Neural cell (in vitro differentiated cells): ENCODE results near the gene SLC50A1. TPM values are rescaled to one million over a fixed set of nuclear protein-coding genes. Genes with fewer than 3 reads are reported as not detected.

ENCODE experiments used
- H2AFZ ChIP-seq: fragments of 200-600, 300-800 bp; sonication (generic), shearing (Covaris generic); 2 replicates; pipeline ENCODE4 v1.6.0; 2014; ENCODE audit warnings: low read depth, mild to moderate bottlenecking, antibody characterized with exemption, low read length, moderate library complexity
- H3F3A ChIP-seq: fragments of 200-600 bp; shearing (Covaris generic); 2 replicates; pipeline ENCODE4 v1.6.1; 2016; ENCODE audit warnings: mild to moderate bottlenecking, moderate library complexity, mixed read lengths, antibody characterized with exemption, low read length; ENCODE audit not compliant: insufficient read depth, poor library complexity, severe bottlenecking
- H3K27ac ChIP-seq: fragments of 200-600, 300-800 bp; sonication (generic), shearing (Covaris generic); 2 replicates; pipeline ENCODE4 v1.5.1; 2014; ENCODE audit warnings: mild to moderate bottlenecking, low read length, moderate library complexity
- H3K27me3 ChIP-seq: fragments of 300-800, 200-600 bp; sonication (generic), shearing (Covaris generic); 2 replicates; pipeline ENCODE4 v1.6.0; 2014; ENCODE audit warnings: mild to moderate bottlenecking, low read depth, low read length, moderate library complexity; ENCODE audit not compliant: insufficient read depth
- H3K36me3 ChIP-seq: fragments of 300-800, 200-600 bp; sonication (generic), shearing (Covaris generic); 2 replicates; pipeline ENCODE4 v1.5.1; 2014; ENCODE audit warnings: mild to moderate bottlenecking, antibody characterized with exemption, low read length, moderate library complexity; ENCODE audit not compliant: insufficient read depth
- H3K4me2 ChIP-seq: fragments of 300-800, 200-600 bp; sonication (generic), shearing (Covaris generic); 2 replicates; pipeline ENCODE4 v1.6.0; 2014; ENCODE audit warnings: mild to moderate bottlenecking, low read length
- H3K4me3 ChIP-seq: fragments of 300-800, 200-600 bp; sonication (generic), shearing (Covaris generic); 2 replicates; pipeline ENCODE4 v1.5.1; 2014; ENCODE audit warnings: mild to moderate bottlenecking, low read length, moderate library complexity
- H3K79me2 ChIP-seq: fragments of 200-600 bp; shearing (Covaris generic); replicated peaks from 2 replicates; pipeline ENCODE4 v1.6.0; 2014; ENCODE audit warnings: mild to moderate bottlenecking, low read length, moderate library complexity; ENCODE audit not compliant: insufficient read depth
- H3K9ac ChIP-seq: fragments of 300-800, 200-600 bp; sonication (generic), shearing (Covaris generic); 2 replicates; pipeline ENCODE4 v1.6.1; 2016; ENCODE audit warnings: mild to moderate bottlenecking, low read length, mixed read lengths
- H3K9me2 ChIP-seq: fragments of 200-600 bp; shearing (Covaris generic); 2 replicates; pipeline ENCODE4 v1.6.1; 2016; ENCODE audit warnings: mild to moderate bottlenecking, low read length, mixed read lengths; ENCODE audit not compliant: insufficient read depth
- H3K9me3 ChIP-seq: fragments of 200-600, 300-800 bp; sonication (generic), shearing (Covaris generic); 2 replicates; pipeline ENCODE4 v1.6.1; 2016; ENCODE audit warnings: mild to moderate bottlenecking, mixed run types, low read length, moderate library complexity, mixed read lengths
- H4K20me1 ChIP-seq: fragments of 200-600 bp; shearing (Covaris generic); 2 replicates; pipeline ENCODE4 v1.6.1; 2016; ENCODE audit warnings: mild to moderate bottlenecking, mixed run types; ENCODE audit not compliant: insufficient read depth
- CTCF ChIP-seq: fragments of 450-650 bp; IDR thresholded peaks from 2 replicates; pipeline ENCODE4 v1.5.1; 2014; ENCODE audit warnings: antibody characterized with exemption, mild to moderate bottlenecking, moderate library complexity; ENCODE audit not compliant: poor library complexity, severe bottlenecking
- EP300 ChIP-seq: fragments of 450-650 bp; conservative IDR thresholded peaks from 2 replicates; pipeline ENCODE4 v1.6.1; 2014; ENCODE audit warnings: antibody characterized with exemption, mild to moderate bottlenecking, moderate library complexity; ENCODE audit not compliant: poor library complexity, severe bottlenecking
- EZH2 ChIP-seq: fragments of 200-600, 300-800 bp; shearing (Covaris generic), sonication (generic); IDR thresholded peaks from 2 replicates; pipeline ENCODE4 v1.6.1; 2014; ENCODE audit warnings: antibody characterized with exemption, low read length, borderline replicate concordance, mild to moderate bottlenecking; ENCODE audit not compliant: insufficient read depth, poor library complexity, severe bottlenecking
- MXI1 ChIP-seq: fragments of 450-650 bp; conservative IDR thresholded peaks from 2 replicates; pipeline ENCODE4 v1.6.1; 2014; ENCODE audit warnings: antibody characterized with exemption, mild to moderate bottlenecking; ENCODE audit not compliant: poor library complexity, severe bottlenecking
- POLR2AphosphoS5 ChIP-seq: IDR thresholded peaks from 2 replicates; pipeline ENCODE4 v1.6.1; 2012
- RAD21 ChIP-seq: fragments of 450-650 bp; conservative IDR thresholded peaks from 2 replicates; pipeline ENCODE4 v1.6.1; 2014; ENCODE audit warnings: antibody characterized with exemption, mild to moderate bottlenecking, moderate library complexity
- REST ChIP-seq: IDR thresholded peaks from 2 replicates; pipeline ENCODE4 v1.6.1; 2012; ENCODE audit warnings: borderline replicate concordance
- SMC3 ChIP-seq: fragments of 450-650 bp; conservative IDR thresholded peaks from 2 replicates; pipeline ENCODE4 v1.6.1; 2014; ENCODE audit warnings: antibody characterized with exemption, mild to moderate bottlenecking, moderate library complexity; ENCODE audit not compliant: poor library complexity
- TAF1 ChIP-seq: IDR thresholded peaks from 2 replicates; pipeline ENCODE4 v1.6.1; 2012; ENCODE audit warnings: low read depth
- polyA plus RNA-seq: library from polyadenylated mRNA; depleted of rRNA; stranded (reverse); fragments of >200 nt; gene quantifications from 2 replicates; pipeline ENCODE4 v1.2.3, GENCODE V29; 2014

The SLC50A1 gene
- polyA plus RNA-seq, 1 donor from 2014 or later: 12.6 TPM

- H3K27ac ChIP-seq: no peak overlapping the region
- TF ChIP-seq RAD21: no peak
- no peak for TF ChIP-seq TAF1
- TF ChIP-seq CTCF: no peak
- TF ChIP-seq SMC3: no peak
- TF ChIP-seq MXI1: no peak
- no peak for TF ChIP-seq POLR2AphosphoS5
- no peak for TF ChIP-seq REST
- TF ChIP-seq EP300: no peak
- no peak for TF ChIP-seq EZH2
- no peak overlapping the region for H3K4me2 ChIP-seq
- H3K27me3 ChIP-seq: no peaks in the 10 kb centered on the region
- no peaks in the 10 kb centered on the region for H3K79me2 ChIP-seq
- no peak overlapping the region for H2AFZ ChIP-seq
- no peak overlapping the region for H3K4me3 ChIP-seq
- no peaks in the 10 kb centered on the region for H3K36me3 ChIP-seq
- H4K20me1 ChIP-seq: no peaks in the 10 kb centered on the region
- H3K9ac ChIP-seq: no peak overlapping the region
- H3K9me2 ChIP-seq: no peaks in the 10 kb centered on the region
- no peaks in the 10 kb centered on the region for H3K9me3 ChIP-seq
- H3F3A ChIP-seq: no peaks in the 10 kb centered on the region
These were observed 22.1 kb upstream of the SLC50A1 start for GRCh38 chr1:155113450-155113980.

- no peaks in the 10 kb centered on the region for H4K20me1 ChIP-seq
- H3K36me3 ChIP-seq: no peaks in the 10 kb centered on the region
- no peaks in the 10 kb centered on the region for H3K79me2 ChIP-seq
- H2AFZ ChIP-seq: no peak overlapping the region
- no peaks in the 10 kb centered on the region for H3K27me3 ChIP-seq
- H3F3A ChIP-seq: no peaks in the 10 kb centered on the region
- H3K4me2 ChIP-seq: no peak overlapping the region
- no peaks in the 10 kb centered on the region for H3K9me3 ChIP-seq
- no peak overlapping the region for H3K27ac ChIP-seq
- no peaks in the 10 kb centered on the region for H3K9me2 ChIP-seq
- TF ChIP-seq MXI1 (no peak), RAD21 (no peak), POLR2AphosphoS5 (no peak), EP300 (no peak), CTCF (no peak), SMC3 (no peak), REST (no peak), EZH2 (no peak), TAF1 (no peak)
- no peak overlapping the region for H3K9ac ChIP-seq
- no peak overlapping the region for H3K4me3 ChIP-seq
These were observed 19.4 kb upstream of the SLC50A1 start for GRCh38 chr1:155116113-155116764.
